H1 (cell line): ENCODE results near the gene GSE1. TPM values are rescaled to one million over a fixed set of nuclear protein-coding genes. Genes with fewer than 3 reads are reported as not detected.

Source experiments
- CBX8 ChIP-seq: fragments of 300-800, 300-1000 bp; sonication (generic); IDR thresholded peaks from 2 replicates; pipeline ENCODE4 v1.7.1; 2016; ENCODE audit warnings: low read depth, low read length, borderline replicate concordance
- ZNF274 ChIP-seq: IDR thresholded peaks from 2 replicates; pipeline ENCODE4 v1.7.0; 2012; ENCODE audit warnings: low read length, borderline replicate concordance; ENCODE audit errors: extremely low read depth
- polyA plus RNA-seq, 7 experiments: library from polyadenylated mRNA; depleted of rRNA in 3 of 7; stranded (reverse) in 5 of 7; unstranded in 2 of 7; fragments of >200 nt in 5 of 7; fragments of 200-250 nt in 2 of 7; gene quantifications; 1 replicate in 5 of 7; 2 replicates in 1 of 7; 4 replicates in 1 of 7; pipeline versions ENCODE4 v1.2.1 to v1.2.3, GENCODE V29; 2011 to 2013; ENCODE audit warnings: missing spikeins in 2 of 7, mixed read lengths in 2 of 7
- total RNA-seq: library from RNA; stranded (reverse); fragmentation: NEBNext Ultra II Directional; extraction: Animal tissue kit (Norgen Biotek cat#: 25700); gene quantifications from 2 replicates; pipeline ENCODE4 v1.2.1, GENCODE V29; 2021
- TF ChIP-seq, protein P1 (sequence below): IDR thresholded peaks from 2 replicates; pipeline ENCODE4 v1.6.1; 2012; ENCODE audit warnings: inconsistent platforms

GSE1 gene
- total and polyA plus RNA-seq, 2 of the 8 experiments (the other 6 are each of a cell fraction or from before 2014, with no cell fraction given), result 26.0 to 65.6 TPM

DNA sequence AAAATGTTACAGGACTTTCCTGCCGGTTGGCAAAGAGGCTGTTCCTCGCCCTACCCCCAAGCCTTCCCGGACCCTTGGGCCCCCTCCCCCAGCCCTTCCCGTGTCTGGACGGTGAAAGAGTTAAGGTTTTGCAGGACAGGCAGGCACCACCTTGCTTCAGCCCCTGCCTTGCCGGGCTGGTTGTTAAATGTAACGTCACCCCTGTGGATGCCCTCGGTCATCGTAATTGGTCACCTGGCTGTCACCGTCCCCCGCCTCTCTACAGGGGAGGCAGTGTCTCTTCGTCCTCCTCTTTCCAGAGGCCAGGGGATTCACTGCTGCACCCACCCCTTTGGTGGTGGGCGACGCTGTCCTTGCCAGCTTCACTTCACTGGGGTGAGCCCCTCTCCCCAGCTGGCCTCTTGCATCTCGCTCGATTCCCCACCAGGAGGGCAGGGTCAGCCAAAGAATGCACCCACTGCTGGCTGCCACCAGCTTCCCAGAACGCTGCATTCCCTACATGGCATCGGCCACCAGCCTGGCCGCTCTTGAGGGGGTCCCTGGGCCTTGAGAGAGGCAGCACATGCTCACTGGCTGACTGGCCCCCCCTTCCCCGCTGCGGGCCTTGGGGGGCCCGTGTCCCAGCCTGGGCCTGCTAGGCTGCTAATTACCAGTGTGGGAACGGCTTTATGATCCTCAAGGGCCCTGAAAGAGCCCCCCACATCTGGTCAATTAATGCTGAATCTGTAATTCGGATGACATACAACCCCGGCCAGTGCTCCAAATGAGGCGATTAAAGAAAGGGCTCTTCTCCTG, 25.2 kb upstream of the GSE1 start (continued):
- TF ChIP-seq, protein P1, sequence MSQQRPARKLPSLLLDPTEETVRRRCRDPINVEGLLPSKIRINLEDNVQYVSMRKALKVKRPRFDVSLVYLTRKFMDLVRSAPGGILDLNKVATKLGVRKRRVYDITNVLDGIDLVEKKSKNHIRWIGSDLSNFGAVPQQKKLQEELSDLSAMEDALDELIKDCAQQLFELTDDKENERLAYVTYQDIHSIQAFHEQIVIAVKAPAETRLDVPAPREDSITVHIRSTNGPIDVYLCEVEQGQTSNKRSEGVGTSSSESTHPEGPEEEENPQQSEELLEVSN, result no peak
- TF ChIP-seq ZNF274 (no peak), CBX8 (no peak)
- TF ChIP-seq, all 59 proteins: peak for 2
